Measurements from ENCODE around the gene CDADC1. TPM values are rescaled to one million over a fixed set of nuclear protein-coding genes. Genes with fewer than 3 reads are reported as not detected.

Gene CDADC1
- total and polyA plus RNA-seq, 4 donors: 3.0 to 6.1 (median 4.5) TPM

GRCh38 chr13:49304356-49304755, 56.6 kb downstream of the CDADC1 start:
- H3K4me1 ChIP-seq (ENCODE audit: control insufficient read depth in 4 of 4, insufficient read depth in 4 of 4, low read length in 3 of 4): peaks cover 2 to 21% (median 13%) of the 10 kb centered on the region in 4 donors
- no peak overlapping the region for H3K27ac ChIP-seq (ENCODE audit: low read depth in 1 of 2, low read length in 2 of 2)
- TF ChIP-seq HNF4G (IDR thresholded peaks at IDR 0.05) (no peak), GABPA (IDR thresholded peaks at IDR 0.05 in 1 of 2, conservative IDR thresholded peaks at IDR 0.05 in 1 of 2) (no peak), RAD21 (IDR thresholded peaks at IDR 0.05) (no peak), HNF4A (conservative IDR thresholded peaks at IDR 0.05) (no peak), FOXA1 (IDR thresholded peaks at IDR 0.05) (no peak), FOXA2 (IDR thresholded peaks at IDR 0.05) (no peak), EGR1 (IDR thresholded peaks at IDR 0.05; ENCODE audit: low read depth in 2 of 2) (no peak), JUND (IDR thresholded peaks at IDR 0.05) (no peak), NR2F2 (IDR thresholded peaks at IDR 0.05) (no peak), SP1 (IDR thresholded peaks at IDR 0.05) (no peak)
- TF ChIP-seq, protein P1, sequence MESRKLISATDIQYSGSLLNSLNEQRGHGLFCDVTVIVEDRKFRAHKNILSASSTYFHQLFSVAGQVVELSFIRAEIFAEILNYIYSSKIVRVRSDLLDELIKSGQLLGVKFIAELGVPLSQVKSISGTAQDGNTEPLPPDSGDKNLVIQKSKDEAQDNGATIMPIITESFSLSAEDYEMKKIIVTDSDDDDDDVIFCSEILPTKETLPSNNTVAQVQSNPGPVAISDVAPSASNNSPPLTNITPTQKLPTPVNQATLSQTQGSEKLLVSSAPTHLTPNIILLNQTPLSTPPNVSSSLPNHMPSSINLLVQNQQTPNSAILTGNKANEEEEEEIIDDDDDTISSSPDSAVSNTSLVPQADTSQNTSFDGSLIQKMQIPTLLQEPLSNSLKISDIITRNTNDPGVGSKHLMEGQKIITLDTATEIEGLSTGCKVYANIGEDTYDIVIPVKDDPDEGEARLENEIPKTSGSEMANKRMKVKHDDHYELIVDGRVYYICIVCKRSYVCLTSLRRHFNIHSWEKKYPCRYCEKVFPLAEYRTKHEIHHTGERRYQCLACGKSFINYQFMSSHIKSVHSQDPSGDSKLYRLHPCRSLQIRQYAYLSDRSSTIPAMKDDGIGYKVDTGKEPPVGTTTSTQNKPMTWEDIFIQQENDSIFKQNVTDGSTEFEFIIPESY (IDR thresholded peaks at IDR 0.05): no peak

GRCh38 chr13:49304763-49305700, 57.3 kb downstream of the CDADC1 start:
- DNase-seq (ENCODE audit: low spot score): no peak
- Histone ChIP-seq H3K27ac (ENCODE audit: low read depth in 1 of 2, low read length in 2 of 2) (no peak overlapping the region), H3K9me3 (ENCODE audit: control insufficient read depth in 4 of 4, low read length in 3 of 4) (no peaks in the 10 kb centered on the region), H3K4me1 (ENCODE audit: control insufficient read depth in 4 of 4, insufficient read depth in 4 of 4, low read length in 3 of 4) (peaks cover 2 to 21% (median 13%) of the 10 kb centered on the region in 4 donors), H3K9ac (ENCODE audit: low read depth in 1 of 2, low read length in 2 of 2) (no peak overlapping the region), H3K36me3 (ENCODE audit: control insufficient read depth in 4 of 4, insufficient read depth in 3 of 4, low read depth in 1 of 4, low read length in 3 of 4) (no peaks in the 10 kb centered on the region), H3K27me3 (ENCODE audit: control insufficient read depth in 4 of 4, insufficient read depth in 4 of 4, low read length in 3 of 4) (no peaks in the 10 kb centered on the region), H3K4me3 (ENCODE audit: low read depth in 1 of 3, low read length in 3 of 3) (no peak overlapping the region)
- 94% methylated on average over 25 of the region's 25 CpGs for WGBS
- TF ChIP-seq GABPA (IDR thresholded peaks at IDR 0.05 in 1 of 2, conservative IDR thresholded peaks at IDR 0.05 in 1 of 2): no peak
- no peak for TF ChIP-seq SP1 (IDR thresholded peaks at IDR 0.05)
- no peak for TF ChIP-seq HNF4A (conservative IDR thresholded peaks at IDR 0.05)
- no peak for TF ChIP-seq YY1 (IDR thresholded peaks at IDR 0.05)
- TF ChIP-seq REST (IDR thresholded peaks at IDR 0.05): no peak
- TF ChIP-seq ATF3 (IDR thresholded peaks at IDR 0.05): no peak
- TF ChIP-seq, protein P2, sequence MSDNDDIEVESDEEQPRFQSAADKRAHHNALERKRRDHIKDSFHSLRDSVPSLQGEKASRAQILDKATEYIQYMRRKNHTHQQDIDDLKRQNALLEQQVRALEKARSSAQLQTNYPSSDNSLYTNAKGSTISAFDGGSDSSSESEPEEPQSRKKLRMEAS (IDR thresholded peaks at IDR 0.05): no peak

More at GRCh38 chr13:49304356-49304755, 56.6 kb downstream of the CDADC1 start:
- Histone ChIP-seq H3K4me3 (ENCODE audit: low read depth in 1 of 3, low read length in 3 of 3) (no peak overlapping the region), H3K9me3 (ENCODE audit: control insufficient read depth in 4 of 4, low read length in 3 of 4) (no peaks in the 10 kb centered on the region), H3K9ac (ENCODE audit: low read depth in 1 of 2, low read length in 2 of 2) (no peak overlapping the region), H3K27me3 (ENCODE audit: control insufficient read depth in 4 of 4, insufficient read depth in 4 of 4, low read length in 3 of 4) (no peaks in the 10 kb centered on the region), H3K36me3 (ENCODE audit: control insufficient read depth in 4 of 4, insufficient read depth in 3 of 4, low read depth in 1 of 4, low read length in 3 of 4) (no peaks in the 10 kb centered on the region)
- DNase-seq (ENCODE audit: low spot score): no peak
- 95% methylated on average over 12 of the region's 12 CpGs for WGBS
